ENCODE results near the gene MYO7B. TPM values are rescaled to one million over a fixed set of nuclear protein-coding genes. Genes with fewer than 3 reads are reported as not detected.

Gene MYO7B
- total and polyA plus RNA-seq, 5 donors from 2014 or later, result 0.12 TPM; not detected in 4

DNA sequence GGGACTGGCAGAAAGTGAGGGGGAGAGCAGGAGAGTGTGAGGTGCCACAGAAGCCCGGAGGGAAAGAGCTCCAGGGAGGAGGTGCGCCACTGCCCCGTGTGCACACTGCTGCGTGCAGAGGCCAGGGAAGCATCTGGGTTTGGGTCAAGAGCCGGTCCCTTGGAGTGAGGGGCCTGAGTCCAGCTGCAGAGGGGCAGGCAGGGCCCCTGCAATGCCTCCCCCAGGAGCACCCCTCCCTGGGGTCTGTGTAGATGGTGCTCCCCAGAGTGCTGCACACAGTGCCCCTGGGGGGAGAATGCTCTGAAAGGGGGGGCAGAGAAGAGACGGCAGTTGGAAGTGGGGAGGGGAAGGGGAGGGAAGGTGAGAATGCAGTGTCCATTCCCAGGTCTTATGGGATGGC is 143.5 kb downstream of the MYO7B start:
- no peak overlapping the region for H3K27ac Mint-ChIP-seq
- peaks cover 14% of the 10 kb centered on the region for H3K27me3 ChIP-seq (ENCODE audit: control insufficient read depth, insufficient read depth, low read length)
- no peak overlapping the region for H3K4me3 ChIP-seq (ENCODE audit: low read depth, low read length)
- no peak for DNase-seq
- H3K36me3 Mint-ChIP-seq, result no peaks in the 10 kb centered on the region
- ATAC-seq (ENCODE audit: low read depth in 2 of 2), result no peak
- H3K9me3 ChIP-seq (ENCODE audit: control insufficient read depth in 2 of 2, low read length in 2 of 2), result no peaks in the 10 kb centered on the region
- H3K36me3 ChIP-seq (ENCODE audit: control insufficient read depth, insufficient read depth, low read length), result no peaks in the 10 kb centered on the region
- H3K9me3 Mint-ChIP-seq, result no peaks in the 10 kb centered on the region
- H3K27me3 Mint-ChIP-seq, result peaks cover 51% of the 10 kb centered on the region
- peaks cover 0 to 11% (median 9%) of the 10 kb centered on the region in 4 donors for H3K4me1 Mint-ChIP-seq
- no peak overlapping the region for H3K4me3 Mint-ChIP-seq
- H3K4me1 ChIP-seq (ENCODE audit: control insufficient read depth, insufficient read depth, low read length, poor library complexity, severe bottlenecking), result peaks cover 10% of the 10 kb centered on the region
- H3K27ac ChIP-seq (ENCODE audit: insufficient read depth, low read length, poor library complexity, severe bottlenecking), result no peak overlapping the region

- no peaks in the 10 kb centered on the region for H3K36me3 ChIP-seq (ENCODE audit: control insufficient read depth, insufficient read depth, low read length)
- no peak overlapping the region for H3K4me3 ChIP-seq (ENCODE audit: low read depth, low read length)
- DNase-seq, result no peak
- Mint-ChIP-seq H3K4me3 (no peak overlapping the region), H3K36me3 (no peaks in the 10 kb centered on the region), H3K27me3 (peaks cover 45% of the 10 kb centered on the region), H3K9me3 (no peaks in the 10 kb centered on the region), H3K27ac (no peak overlapping the region), H3K4me1 (peaks cover 0 to 6% (median 5%) of the 10 kb centered on the region in 4 donors)
- no peaks in the 10 kb centered on the region for H3K9me3 ChIP-seq (ENCODE audit: control insufficient read depth in 2 of 2, low read length in 2 of 2)
- no peak overlapping the region for H3K27ac ChIP-seq (ENCODE audit: insufficient read depth, low read length, poor library complexity, severe bottlenecking)
- no peak for ATAC-seq (ENCODE audit: low read depth in 2 of 2)
- H3K27me3 ChIP-seq (ENCODE audit: control insufficient read depth, insufficient read depth, low read length), result peaks cover 11% of the 10 kb centered on the region
- H3K4me1 ChIP-seq (ENCODE audit: control insufficient read depth, insufficient read depth, low read length, poor library complexity, severe bottlenecking), result peaks cover 5% of the 10 kb centered on the region
These were observed 144.3 kb downstream of the MYO7B start for GRCh38 chr2:127679680-127680361.

GRCh38 chr2:127680706-127681287 is 145.3 kb downstream of the MYO7B start:
- Mint-ChIP-seq H3K27ac (no peak overlapping the region), H3K9me3 (no peaks in the 10 kb centered on the region), H3K36me3 (no peaks in the 10 kb centered on the region), H3K27me3 (peaks cover 42% of the 10 kb centered on the region), H3K4me1 (peaks cover 0 to 3% (median 3%) of the 10 kb centered on the region in 4 donors), H3K4me3 (no peak overlapping the region)
- DNase-seq, result no peak
- H3K36me3 ChIP-seq (ENCODE audit: control insufficient read depth, insufficient read depth, low read length), result no peaks in the 10 kb centered on the region
- H3K27ac ChIP-seq (ENCODE audit: insufficient read depth, low read length, poor library complexity, severe bottlenecking), result no peak overlapping the region
- no peaks in the 10 kb centered on the region for H3K4me1 ChIP-seq (ENCODE audit: control insufficient read depth, insufficient read depth, low read length, poor library complexity, severe bottlenecking)
- H3K4me3 ChIP-seq (ENCODE audit: low read depth, low read length), result no peak overlapping the region
- peaks cover 10% of the 10 kb centered on the region for H3K27me3 ChIP-seq (ENCODE audit: control insufficient read depth, insufficient read depth, low read length)
- no peak for ATAC-seq (ENCODE audit: low read depth in 2 of 2)
- no peaks in the 10 kb centered on the region for H3K9me3 ChIP-seq (ENCODE audit: control insufficient read depth in 2 of 2, low read length in 2 of 2)

DNA sequence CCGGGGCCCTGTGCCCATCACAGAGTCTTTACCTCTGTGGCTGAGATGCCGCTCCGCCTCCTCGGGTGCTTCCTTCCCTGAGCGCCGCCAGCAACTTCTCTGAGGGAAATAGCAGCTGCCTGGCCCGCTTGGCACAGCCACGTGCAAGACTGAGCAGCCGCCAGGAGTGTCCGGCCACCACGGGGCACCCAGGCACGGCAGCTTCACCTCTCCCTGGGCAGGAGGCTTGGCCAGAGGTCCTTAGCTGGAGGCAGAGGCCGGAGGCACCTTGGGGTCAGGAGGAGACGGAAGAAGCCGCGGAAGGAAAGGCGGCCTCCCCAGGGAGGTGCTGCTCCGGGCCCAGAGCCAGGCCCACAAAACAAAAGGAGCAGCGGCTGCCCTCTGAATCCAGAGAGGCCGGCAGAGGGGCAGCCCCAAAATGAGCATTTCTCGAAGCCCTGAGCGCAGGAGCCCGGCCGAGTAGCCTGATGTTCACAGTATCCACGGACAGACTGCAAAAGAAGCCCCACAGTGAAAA is 145.9 kb downstream of the MYO7B start:
- peaks cover 0 to 2% (median 0%) of the 10 kb centered on the region in 7 donors for H3K9me3 Mint-ChIP-seq
- Histone ChIP-seq H3K27me3 (ENCODE audit: control insufficient read depth, insufficient read depth, low read length) (peaks cover 6% of the 10 kb centered on the region), H3K36me3 (ENCODE audit: control insufficient read depth, insufficient read depth, low read length) (no peaks in the 10 kb centered on the region), H3K4me1 (ENCODE audit: control insufficient read depth, insufficient read depth, low read length, poor library complexity, severe bottlenecking) (no peaks in the 10 kb centered on the region), H3K4me3 (ENCODE audit: low read depth, low read length) (no peak overlapping the region), H3K27ac (ENCODE audit: insufficient read depth, low read length, poor library complexity, severe bottlenecking) (no peak overlapping the region), H3K9me3 (ENCODE audit: control insufficient read depth in 2 of 2, low read length in 2 of 2) (no peaks in the 10 kb centered on the region)
- no peaks in the 10 kb centered on the region for H3K36me3 Mint-ChIP-seq
- ATAC-seq (ENCODE audit: low read depth in 2 of 2), result no peak
- no peaks in the 10 kb centered on the region for H3K4me1 Mint-ChIP-seq
- no peak overlapping the region for H3K27ac Mint-ChIP-seq
- H3K27me3 Mint-ChIP-seq, result peaks cover 37% of the 10 kb centered on the region
- H3K4me3 Mint-ChIP-seq, result no peak overlapping the region
- no peak for DNase-seq

DNA sequence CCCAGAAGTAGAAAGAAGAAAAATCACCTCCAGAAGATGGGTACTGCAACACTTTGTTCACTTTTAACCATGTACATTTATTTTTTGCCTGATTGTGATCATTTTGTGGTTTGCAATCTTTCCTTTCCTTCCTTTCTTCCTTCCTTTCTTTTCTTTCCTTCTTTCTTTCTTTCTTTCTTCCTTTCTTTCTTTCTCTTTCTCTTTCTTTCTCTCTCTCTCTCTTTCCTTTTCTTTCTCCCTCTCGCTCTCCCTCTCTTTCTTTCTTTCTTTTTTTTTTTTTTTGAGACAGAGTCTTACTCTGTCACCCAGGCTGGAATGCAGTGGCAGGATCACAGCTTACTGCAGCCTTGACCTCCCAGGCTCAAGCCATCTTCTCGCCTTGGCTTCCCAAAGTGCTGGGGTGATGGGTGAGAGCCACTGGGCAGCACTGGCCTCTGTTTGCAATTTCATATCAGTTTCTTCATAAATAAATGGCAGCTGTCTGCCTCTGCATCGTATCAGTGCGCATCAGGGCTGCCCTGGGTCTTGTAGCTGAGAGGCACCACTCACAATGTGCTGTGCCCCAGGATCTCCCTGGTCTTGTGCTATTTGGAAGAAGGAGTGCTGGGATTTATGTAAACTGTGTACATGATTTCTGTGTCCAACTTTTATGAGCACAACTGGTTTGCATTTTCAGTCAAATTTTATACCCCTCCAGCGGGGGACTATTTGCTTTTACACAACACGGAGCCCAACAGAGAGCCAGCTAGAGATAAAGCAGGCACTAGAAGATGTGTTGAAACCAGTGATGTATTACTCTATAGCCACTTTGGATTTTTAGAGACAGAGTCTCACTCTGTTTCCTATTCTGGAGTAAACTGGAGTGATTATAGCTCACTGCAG is 146.7 kb downstream of the MYO7B start:
- Histone ChIP-seq H3K4me3 (ENCODE audit: low read depth, low read length) (no peak overlapping the region), H3K36me3 (ENCODE audit: control insufficient read depth, insufficient read depth, low read length) (no peaks in the 10 kb centered on the region), H3K27me3 (ENCODE audit: control insufficient read depth, insufficient read depth, low read length) (peaks cover 6% of the 10 kb centered on the region), H3K4me1 (ENCODE audit: control insufficient read depth, insufficient read depth, low read length, poor library complexity, severe bottlenecking) (no peaks in the 10 kb centered on the region), H3K27ac (ENCODE audit: insufficient read depth, low read length, poor library complexity, severe bottlenecking) (no peak overlapping the region), H3K9me3 (ENCODE audit: control insufficient read depth in 2 of 2, low read length in 2 of 2) (no peaks in the 10 kb centered on the region)
- Mint-ChIP-seq H3K4me3 (no peak overlapping the region), H3K4me1 (no peaks in the 10 kb centered on the region), H3K36me3 (no peaks in the 10 kb centered on the region), H3K27ac (no peak overlapping the region), H3K9me3 (peaks cover 0 to 5% (median 0%) of the 10 kb centered on the region in 7 donors), H3K27me3 (peaks cover 37% of the 10 kb centered on the region)
- DNase-seq (no peak), ATAC-seq (ENCODE audit: low read depth in 2 of 2) (no peak)

DNA sequence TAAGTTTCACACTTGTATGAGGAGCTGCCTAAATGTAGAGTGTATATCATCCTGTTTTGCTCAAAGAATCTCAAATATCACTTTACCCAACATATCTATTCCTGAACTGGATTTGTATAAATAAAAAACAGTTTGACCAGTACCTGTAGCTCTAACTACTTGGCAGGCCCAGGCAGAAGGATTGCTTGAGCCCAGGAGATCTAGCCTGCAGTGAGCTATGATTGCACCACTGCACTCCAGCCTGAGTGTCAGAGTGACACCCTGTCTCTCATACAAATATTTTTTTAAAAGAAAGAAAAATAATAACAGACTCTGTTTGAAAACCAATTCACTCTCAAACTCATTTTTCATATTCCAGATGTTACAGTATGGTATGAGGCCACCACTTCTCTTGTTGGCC is 147.6 kb downstream of the MYO7B start:
- H3K27me3 Mint-ChIP-seq, result peaks cover 37% of the 10 kb centered on the region
- Histone ChIP-seq H3K4me1 (ENCODE audit: control insufficient read depth, insufficient read depth, low read length, poor library complexity, severe bottlenecking) (no peaks in the 10 kb centered on the region), H3K27ac (ENCODE audit: insufficient read depth, low read length, poor library complexity, severe bottlenecking) (no peak overlapping the region), H3K27me3 (ENCODE audit: control insufficient read depth, insufficient read depth, low read length) (peaks cover 9% of the 10 kb centered on the region), H3K36me3 (ENCODE audit: control insufficient read depth, insufficient read depth, low read length) (no peaks in the 10 kb centered on the region), H3K4me3 (ENCODE audit: low read depth, low read length) (no peak overlapping the region), H3K9me3 (ENCODE audit: control insufficient read depth in 2 of 2, low read length in 2 of 2) (peaks cover 0 to 2% of the 10 kb centered on the region in 2 experiments)
- DNase-seq, result no peak
- ATAC-seq (ENCODE audit: low read depth in 2 of 2), result no peak
- no peak overlapping the region for H3K4me3 Mint-ChIP-seq
- H3K36me3 Mint-ChIP-seq, result no peaks in the 10 kb centered on the region
- H3K27ac Mint-ChIP-seq, result no peak overlapping the region
- peaks cover 0 to 9% (median under 1%) of the 10 kb centered on the region in 7 donors for H3K9me3 Mint-ChIP-seq
- H3K4me1 Mint-ChIP-seq, result no peaks in the 10 kb centered on the region

DNA sequence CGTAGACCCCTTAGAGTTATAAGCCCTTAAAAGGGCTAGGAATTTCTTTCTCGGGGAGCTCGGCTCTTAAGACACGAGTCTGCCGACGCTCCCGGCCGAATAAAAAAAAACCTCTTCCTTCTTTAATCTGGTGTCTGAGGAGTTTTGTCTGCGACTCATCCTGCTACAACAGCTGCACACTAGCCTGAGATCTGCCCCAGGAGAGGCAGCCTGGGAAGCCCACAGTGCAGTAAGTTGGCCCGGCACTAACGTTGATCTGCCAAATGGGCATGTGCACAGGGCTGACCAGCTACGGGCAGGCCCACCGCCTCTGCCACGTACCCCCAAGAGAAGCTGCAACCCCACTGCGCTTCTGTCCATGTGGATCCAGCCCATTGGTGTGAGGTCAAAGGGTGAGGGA is 148.3 kb downstream of the MYO7B start:
- DNase-seq, result no peak
- no peaks in the 10 kb centered on the region for H3K36me3 ChIP-seq (ENCODE audit: control insufficient read depth, insufficient read depth, low read length)
- H3K27ac ChIP-seq (ENCODE audit: insufficient read depth, low read length, poor library complexity, severe bottlenecking), result no peak overlapping the region
- Mint-ChIP-seq H3K27ac (no peak overlapping the region), H3K4me3 (no peak overlapping the region), H3K36me3 (no peaks in the 10 kb centered on the region), H3K27me3 (peaks cover 31% of the 10 kb centered on the region), H3K9me3 (peaks cover 0 to 13% (median 3%) of the 10 kb centered on the region in 7 donors), H3K4me1 (no peaks in the 10 kb centered on the region)
- no peaks in the 10 kb centered on the region for H3K4me1 ChIP-seq (ENCODE audit: control insufficient read depth, insufficient read depth, low read length, poor library complexity, severe bottlenecking)
- no peak overlapping the region for H3K4me3 ChIP-seq (ENCODE audit: low read depth, low read length)
- H3K9me3 ChIP-seq (ENCODE audit: control insufficient read depth in 2 of 2, low read length in 2 of 2), result peaks cover 5 to 8% of the 10 kb centered on the region in 2 experiments
- peaks cover 7% of the 10 kb centered on the region for H3K27me3 ChIP-seq (ENCODE audit: control insufficient read depth, insufficient read depth, low read length)
- ATAC-seq (ENCODE audit: low read depth in 2 of 2), result no peak
